NCI-H748 (cell line): ENCODE measurements around the gene GPR146.
"Not testable (repeated sequence)": the region's sequence is repeated elsewhere in the genome, so short reads cannot be mapped to it uniquely, and the experiment has no call there.

Experiments
- DNase-seq: peaks from one replicate; lab custom pipeline; 2025; ENCODE audit not compliant: unreplicated experiment; lab: John Stamatoyannopoulos, UW

GPR146 gene

GRCh38 chr7:1044189-1045068 is at the start of gene GPR146:
TSS of gene GPR146 (plus strand) at chr7:1044546. CDS start at chr7:1057516, 12,970 bp downstream.
- DNase-seq, result peak; percentile 95

GRCh38 chr7:994592-995308 is 49.6 kb upstream of the GPR146 start:
- DNase-seq, result no peak

GRCh38 chr7:995571-995970 is 48.8 kb upstream of the GPR146 start:
- DNase-seq, result no peak

GRCh38 chr7:996079-996872 is 48.1 kb upstream of the GPR146 start:
- DNase-seq, result no peak

- peak; percentile 25 for DNase-seq
Observed at GRCh38 chr7:997404-998395, 46.6 kb upstream of the GPR146 start.

DNA sequence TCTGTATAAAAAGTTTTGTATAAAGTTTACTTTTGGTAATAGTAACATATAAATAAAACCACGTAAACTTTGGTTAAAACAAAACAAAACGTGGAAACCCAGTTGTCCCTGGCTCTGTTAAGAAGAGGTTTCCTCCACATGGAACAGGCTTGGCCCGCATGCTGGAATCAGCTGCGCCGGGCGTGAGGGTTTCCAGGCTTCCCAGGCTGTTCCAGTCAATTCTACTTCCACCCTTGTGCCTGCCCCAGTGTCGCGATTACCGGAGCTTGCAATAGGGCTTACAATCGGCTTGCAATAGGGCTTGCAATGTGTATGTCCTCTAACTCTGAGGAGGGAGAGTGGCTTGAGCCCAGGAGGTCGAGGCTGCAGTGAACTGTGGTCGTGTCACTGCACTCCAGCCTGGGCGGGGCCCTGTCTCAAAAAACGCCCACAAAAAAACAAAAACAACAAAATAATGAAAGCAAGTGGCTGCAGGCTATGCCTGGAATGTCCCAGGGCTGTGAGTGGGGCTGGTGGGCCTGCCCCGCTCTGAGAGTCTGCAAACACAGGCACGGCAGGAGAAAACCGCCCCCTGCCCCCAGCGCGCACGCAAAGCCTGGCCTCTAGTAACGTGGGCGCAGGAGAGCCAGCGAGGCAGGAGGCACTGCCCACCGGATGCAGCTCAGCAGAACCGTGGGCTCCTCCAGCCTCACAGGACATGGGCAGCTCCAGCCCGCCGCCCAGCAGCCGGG is 45.0 kb upstream of the GPR146 start:
- DNase-seq, result no peak

GRCh38 chr7:999941-1000935 is 44.1 kb upstream of the GPR146 start:
- no peak for DNase-seq

- not testable (repeated sequence) for DNase-seq
Observed at GRCh38 chr7:1001069-1001770, 43.1 kb upstream of the GPR146 start.

DNA sequence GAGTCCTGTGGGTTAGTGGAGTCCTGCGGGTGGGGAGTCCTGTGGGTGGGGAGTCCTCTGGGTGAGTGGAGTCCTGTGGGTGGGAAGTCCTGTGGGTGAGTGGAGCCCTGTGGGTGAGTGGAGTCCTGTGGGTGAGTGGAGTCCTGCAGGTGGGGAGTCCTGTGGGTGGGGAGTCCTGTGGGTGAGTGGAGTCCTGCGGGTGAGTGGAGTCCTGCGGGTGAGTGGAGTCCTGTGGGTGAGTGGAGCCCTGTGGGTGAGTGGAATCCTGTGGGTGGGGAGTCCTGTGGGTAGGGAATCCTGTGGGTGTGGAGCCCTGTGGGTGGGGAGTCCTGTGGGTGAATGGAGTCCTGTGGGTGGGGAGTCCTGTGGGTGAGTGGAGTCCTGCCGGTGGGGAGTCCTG is 42.3 kb upstream of the GPR146 start:
- DNase-seq, result not testable (repeated sequence)

- not testable (repeated sequence) for DNase-seq
Observed at GRCh38 chr7:1002445-1002844, 41.9 kb upstream of the GPR146 start.

- DNase-seq, result no peak
Observed at GRCh38 chr7:1004018-1004852, 40.1 kb upstream of the GPR146 start.

DNA sequence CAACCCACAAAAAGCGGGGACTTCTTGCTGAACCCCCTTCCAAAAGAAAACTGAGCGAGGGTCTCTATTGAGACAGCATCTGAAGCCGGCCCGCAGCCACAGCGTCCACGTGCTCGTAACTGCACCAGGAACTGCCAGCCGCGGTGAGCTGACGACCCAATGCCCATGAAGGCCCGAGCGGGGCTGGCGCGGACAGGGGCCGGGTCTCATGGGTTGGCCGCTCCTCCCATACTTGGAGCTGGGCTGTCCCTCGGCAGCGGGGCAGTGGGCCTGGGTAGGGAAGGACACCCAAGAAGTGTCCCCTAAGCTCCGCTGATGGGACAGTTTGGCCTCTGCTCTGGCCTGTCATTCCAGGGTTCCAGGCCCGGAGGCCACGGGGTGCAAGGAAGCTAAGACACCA is 39.0 kb upstream of the GPR146 start:
- DNase-seq, result no peak

DNA sequence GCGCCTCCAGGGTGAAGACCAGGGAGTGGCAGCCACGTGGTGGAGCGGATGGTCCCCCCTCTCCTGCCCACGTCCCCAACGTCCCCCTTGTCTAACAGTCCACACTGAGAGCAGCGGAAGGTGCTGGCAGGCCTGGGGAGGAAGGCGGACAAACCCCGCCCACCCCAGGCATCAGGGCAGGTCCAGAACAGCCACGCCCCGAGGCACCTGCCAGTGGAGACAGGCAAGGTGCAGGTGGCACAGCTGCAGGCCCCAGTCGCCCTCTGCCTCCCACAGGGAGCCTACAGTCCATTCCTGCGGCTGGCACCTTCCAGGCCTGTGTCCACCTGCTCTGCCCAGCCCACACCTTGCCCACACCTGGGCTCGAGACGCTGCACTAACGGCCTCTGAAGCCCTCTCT is 36.4 kb upstream of the GPR146 start:
- DNase-seq, result peak; percentile 31

DNA sequence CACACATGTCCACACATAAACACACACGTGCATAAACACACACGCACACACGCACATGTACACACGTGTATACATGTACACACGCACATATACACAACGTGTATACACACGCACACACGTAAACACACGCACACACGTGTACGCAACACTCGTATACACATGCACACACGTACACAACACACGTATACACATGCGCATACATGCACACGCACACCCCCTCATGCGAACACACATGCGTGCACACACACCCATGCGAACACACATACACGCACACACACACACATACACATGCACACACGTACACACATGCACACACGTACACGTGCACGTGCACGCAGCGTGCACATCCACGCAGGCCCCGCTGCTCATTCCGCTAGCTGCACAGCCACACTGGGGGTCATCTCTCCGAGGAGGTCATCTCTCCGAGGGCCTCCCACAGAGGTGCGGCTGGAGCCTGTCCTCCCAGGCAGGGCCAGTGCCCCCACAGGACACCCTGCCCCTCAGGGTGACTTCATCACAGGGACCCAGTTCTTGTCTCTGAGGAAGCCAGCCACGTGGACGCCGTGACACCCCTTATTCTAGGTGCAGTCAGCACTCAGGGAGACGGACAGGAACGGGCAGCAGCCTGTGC is 35.5 kb upstream of the GPR146 start:
- DNase-seq, result no peak

DNA sequence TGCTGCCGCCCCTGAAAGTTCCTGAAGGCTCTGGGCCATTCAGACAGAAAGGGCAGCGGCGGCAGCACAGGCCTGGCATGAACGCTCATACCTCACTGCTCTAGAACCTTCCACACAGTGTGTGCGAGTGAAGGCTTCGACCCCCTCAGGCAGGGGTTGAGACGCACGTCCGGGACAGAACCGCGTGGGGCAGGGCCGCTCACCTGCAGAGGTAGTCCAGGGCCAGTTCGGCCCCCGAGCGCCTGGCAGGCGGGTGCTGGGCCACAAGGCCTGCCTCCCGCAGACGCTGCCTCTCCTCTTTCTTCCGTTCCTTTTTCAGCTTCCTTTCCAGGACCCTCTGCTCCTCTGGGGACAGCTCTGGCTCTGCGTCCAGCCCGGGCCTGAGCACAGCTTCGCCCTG is 34.6 kb upstream of the GPR146 start:
- DNase-seq, result no peak

- no peak for DNase-seq
Observed at GRCh38 chr7:1010226-1010625, 34.1 kb upstream of the GPR146 start.
